ENCODE data around the gene SEC23IP.

DNA sequence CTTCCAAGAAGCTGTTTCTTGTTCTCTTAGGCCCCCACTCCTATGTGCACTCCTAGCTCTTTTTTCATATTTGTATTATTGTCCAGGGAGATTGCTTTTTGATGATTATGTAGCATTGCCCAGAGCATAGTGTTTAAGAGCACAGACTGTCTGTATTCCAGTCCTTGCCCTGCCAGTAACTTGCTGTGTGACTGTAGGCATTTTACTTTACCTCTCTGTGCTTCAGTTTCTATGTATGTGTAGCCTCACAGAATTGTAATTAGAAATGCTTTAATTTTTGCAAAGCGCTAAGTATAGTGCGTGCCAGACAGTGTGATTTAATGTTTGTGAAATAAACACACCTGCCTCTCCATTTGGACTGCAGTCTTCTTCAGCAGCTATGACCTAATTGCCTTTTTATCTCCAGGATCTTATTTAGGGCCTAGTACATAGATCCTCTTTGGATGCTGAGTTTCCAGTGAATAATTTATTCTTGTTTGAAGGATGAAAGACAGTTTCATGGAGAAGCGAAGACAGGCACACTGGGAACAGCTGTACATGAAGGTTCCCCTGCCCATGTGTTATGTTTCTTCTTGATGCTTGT, 1.4 kb downstream of the SEC23IP start:
- TF ChIP-seq POLR2A (IDR thresholded peaks at IDR 0.05) (no peak), CTCF (IDR thresholded peaks at IDR 0.05) (no peak)
